ENCODE data around the gene OR2A2.

Gene OR2A2

DNA sequence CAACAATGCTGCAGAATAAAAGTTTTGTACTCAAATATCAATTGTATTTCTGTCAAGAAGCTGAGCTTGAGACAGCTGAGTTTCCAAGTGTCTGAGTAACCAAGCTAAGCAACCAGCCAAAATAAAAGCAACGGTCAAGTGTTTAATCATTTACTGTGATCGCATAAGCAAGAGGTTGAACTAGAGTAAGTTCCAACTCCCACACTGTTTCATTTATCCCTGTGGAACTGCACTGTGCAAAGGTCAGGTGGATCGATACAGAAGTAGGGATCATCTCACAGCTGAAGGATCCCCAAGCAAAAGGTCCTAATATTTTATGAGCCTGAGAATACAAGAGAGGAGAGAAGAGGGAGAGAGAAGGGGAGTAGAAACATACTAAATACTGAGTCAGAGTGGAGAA is 35.0 kb downstream of the OR2A2 start:
- DNase-seq: no peak

DNA sequence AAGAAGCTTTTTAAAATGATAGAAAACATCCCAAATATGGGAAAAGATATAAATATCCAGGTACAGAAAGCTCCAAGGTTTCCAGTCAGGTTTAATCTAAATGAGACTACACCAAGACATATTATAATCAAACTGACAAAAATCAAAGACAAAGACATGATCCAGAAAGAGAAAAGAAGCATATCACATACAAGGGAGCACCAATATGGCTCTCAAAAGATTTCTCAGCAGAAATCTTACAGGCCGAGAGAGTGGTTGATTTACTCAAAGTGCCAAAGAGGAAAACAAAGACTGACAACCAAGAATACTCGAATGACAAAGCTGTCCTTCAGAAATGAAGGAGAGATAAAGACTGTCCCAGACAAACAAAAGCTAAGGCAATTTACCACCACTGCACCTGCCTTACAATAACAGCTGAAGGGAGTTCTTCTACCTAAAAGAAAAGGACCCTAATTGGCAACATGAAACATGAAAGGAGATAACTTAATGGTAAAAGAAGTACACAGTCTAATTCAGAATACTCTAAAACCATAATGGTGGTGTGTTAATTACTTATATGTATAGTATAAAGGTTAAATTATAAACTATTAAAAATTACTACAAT is 38.9 kb downstream of the OR2A2 start:
- no peak for DNase-seq

DNA sequence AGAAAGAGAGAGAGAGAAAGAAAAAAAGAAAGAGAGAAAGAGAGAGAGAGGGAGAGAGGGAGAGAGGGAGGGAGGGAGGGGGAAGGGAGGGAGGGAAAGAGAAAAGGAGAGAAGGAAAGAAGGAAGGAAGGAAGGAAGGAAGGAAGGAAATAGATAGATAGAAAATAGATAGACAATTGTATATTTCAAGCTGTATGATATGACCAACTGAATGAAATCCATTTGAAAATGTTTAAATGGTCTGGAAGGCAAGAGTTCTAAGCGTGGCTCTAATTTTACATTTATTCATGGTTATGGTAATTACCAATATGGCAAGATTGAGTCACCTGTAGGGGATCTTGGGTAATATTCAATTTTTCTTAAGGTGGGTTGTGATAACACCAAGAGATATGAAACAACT is 49.5 kb downstream of the OR2A2 start:
- DNase-seq: no peak
